ENCODE data around the gene CNST.
A peak's percentile ranks its signal among the peaks of the same experiment; 100 is the strongest.
"Not testable (repeated sequence)": the region's sequence is repeated elsewhere in the genome, so short reads cannot be mapped to it uniquely, and the experiment has no call there.

The CNST gene

GRCh38 chr1:246678816-246679793 is 112.8 kb downstream of the CNST start:
- no peak for DNase-seq

- DNase-seq, result no peak
Observed at GRCh38 chr1:246679794-246680177, 113.5 kb downstream of the CNST start.

GRCh38 chr1:246680190-246680589 is 113.9 kb downstream of the CNST start:
- no peak for DNase-seq

- DNase-seq, result no peak
Observed at GRCh38 chr1:246680696-246681130, 114.5 kb downstream of the CNST start.

- peak; percentile 55 for DNase-seq
Observed at GRCh38 chr1:246681900-246682895, 115.9 kb downstream of the CNST start.

- no peak for DNase-seq
Observed at GRCh38 chr1:246683521-246683920, 117.3 kb downstream of the CNST start.

GRCh38 chr1:246687002-246687401 is 120.7 kb downstream of the CNST start:
- no peak for DNase-seq

GRCh38 chr1:246689409-246690008 is 123.3 kb downstream of the CNST start:
- DNase-seq, result peak; percentile 54

- DNase-seq, result no peak
Observed at GRCh38 chr1:246690100-246690499, 123.8 kb downstream of the CNST start.

- DNase-seq, result no peak
Observed at GRCh38 chr1:246691622-246692495, 125.6 kb downstream of the CNST start.

- not testable (repeated sequence) for DNase-seq
Observed at GRCh38 chr1:246694213-246694895, 128.1 kb downstream of the CNST start.

- DNase-seq, result no peak
Observed at GRCh38 chr1:246695136-246695535, 128.9 kb downstream of the CNST start.

- no peak for DNase-seq
Observed at GRCh38 chr1:246695666-246696065, 129.4 kb downstream of the CNST start.

GRCh38 chr1:246698466-246699094 is 132.3 kb downstream of the CNST start:
- no peak for DNase-seq

GRCh38 chr1:246699095-246699735 is 133.0 kb downstream of the CNST start:
- peak; percentile 88 for DNase-seq

- DNase-seq, result peak; percentile 37
Observed at GRCh38 chr1:246703581-246703980, 137.3 kb downstream of the CNST start.

- DNase-seq, result no peak
Observed at GRCh38 chr1:246705368-246705767, 139.1 kb downstream of the CNST start.

GRCh38 chr1:246708166-246708565 is 141.9 kb downstream of the CNST start:
- no peak for DNase-seq

- DNase-seq, result no peak
Observed at GRCh38 chr1:246709196-246709595, 142.9 kb downstream of the CNST start.

GRCh38 chr1:246709835-246710234 is 143.6 kb downstream of the CNST start:
- DNase-seq, result no peak
